CD4-positive, alpha-beta T cell (primary cell): ENCODE measurements around the gene N4BP2. TPM values are rescaled to one million over a fixed set of nuclear protein-coding genes. Genes with fewer than 3 reads are reported as not detected.

Source experiments
- ATAC-seq: fragments of 200-7000 bp; cut with Tn5 transposase; one replicate; pipeline ENCODE4 v1.10.0; 2022; ENCODE audit warnings: mild to moderate bottlenecking; ENCODE audit not compliant: poor library complexity
- CTCF ChIA-PET: fragments of 350-600 bp; sonication (Branson Sonifier 250); formaldehyde crosslinking; loops from one replicate; lab custom pipeline; 2021; ENCODE audit warnings: antibody characterized with exemption, inconsistent platforms; lab: Charles Lee
- POLR2A ChIA-PET: fragments of 350-600 bp; sonication (Branson Sonifier 250); formaldehyde crosslinking; loops from one replicate; lab custom pipeline; 2021; ENCODE audit warnings: antibody characterized with exemption, inconsistent platforms; lab: Charles Lee
- DNase-seq, 14 experiments: peaks; one replicate each; pipeline ENCODE4 v3.0.0-alpha.2; 2013 to 2020; ENCODE audit warnings: mixed read lengths in 2 of 14
- H3K27ac ChIP-seq, 2 donors: one replicate each; pipeline versions ENCODE4 v1.5.1 to v1.7.0; 2013; ENCODE audit warnings: low read length in 2 of 2, low read depth in 1 of 2, mild to moderate bottlenecking in 1 of 2
- H3K27me3 ChIP-seq, 2 experiments: 1 replicate in 1 of 2; 2 replicates in 1 of 2; pipeline versions ENCODE4 v1.6.1 to v1.7.0; 2013; ENCODE audit warnings: low read length in 2 of 2, control low read depth in 1 of 2, mild to moderate bottlenecking in 1 of 2, moderate library complexity in 1 of 2; ENCODE audit not compliant: insufficient read depth in 2 of 2, control insufficient read depth in 1 of 2
- H3K36me3 ChIP-seq: one replicate; pipeline ENCODE4 v1.6.1; 2013; ENCODE audit warnings: low read length, control low read depth; ENCODE audit not compliant: insufficient read depth
- H3K4me1 ChIP-seq: one replicate; pipeline ENCODE4 v1.6.1; 2013; ENCODE audit warnings: low read length, control low read depth; ENCODE audit not compliant: insufficient read depth
- H3K4me3 ChIP-seq: one replicate; pipeline ENCODE4 v1.5.1; 2013; ENCODE audit warnings: mild to moderate bottlenecking, low read length, moderate library complexity
- H3K9me3 ChIP-seq, 2 experiments: 1 replicate in 1 of 2; 2 replicates in 1 of 2; pipeline versions ENCODE4 v1.6.1 to v1.7.0; 2013; ENCODE audit warnings: low read length in 2 of 2, mild to moderate bottlenecking in 2 of 2, control low read depth in 1 of 2, moderate library complexity in 1 of 2; ENCODE audit not compliant: control insufficient read depth in 1 of 2, insufficient read depth in 1 of 2
- H3K27ac Mint-ChIP-seq: one replicate; pipeline ENCODE4 v1.8.0; 2020; ENCODE audit warnings: mixed read lengths
- H3K27me3 Mint-ChIP-seq: one replicate; pipeline ENCODE4 v1.8.0; 2021; ENCODE audit warnings: mixed read lengths
- H3K36me3 Mint-ChIP-seq: one replicate; pipeline ENCODE4 v1.8.0; 2021; ENCODE audit warnings: low read depth, mixed read lengths
- H3K4me1 Mint-ChIP-seq: one replicate; pipeline ENCODE4 v1.8.0; 2021; ENCODE audit warnings: low read depth, mixed read lengths
- H3K4me3 Mint-ChIP-seq: one replicate; pipeline ENCODE4 v1.8.0; 2020; ENCODE audit warnings: mild to moderate bottlenecking, mixed read lengths
- H3K9me3 Mint-ChIP-seq: one replicate; pipeline ENCODE4 v1.8.0; 2020; ENCODE audit warnings: mixed read lengths
- CTCF ChIP-seq: fragments of 200-600 bp; IDR thresholded peaks from one replicate; pipeline ENCODE4 v1.8.0; 2022; ENCODE audit warnings: antibody characterized with exemption, mild to moderate bottlenecking
- intact Hi-C, 2 experiments: fragments of 100-400 bp; cut with DNase I in 1 of 2; cut with micrococcal nuclease in 1 of 2; formaldehyde crosslinking; loops; one replicate each; pipeline versions ENCODE4 v1.15.1 to v1.9.0; 2023 to 2025; cut with DNase I, micrococcal nuclease
- total RNA-seq, 174 experiments: library from RNA in 2 of 174; stranded (reverse) in 2 of 174; gene quantifications; one replicate each; pipeline ENCODE4 v1.2.3 and lab custom pipeline; 2021 to 2026

N4BP2 gene
- total RNA-seq, 2 experiments from 2014 or later = 21.7 to 25.2 TPM

DNA sequence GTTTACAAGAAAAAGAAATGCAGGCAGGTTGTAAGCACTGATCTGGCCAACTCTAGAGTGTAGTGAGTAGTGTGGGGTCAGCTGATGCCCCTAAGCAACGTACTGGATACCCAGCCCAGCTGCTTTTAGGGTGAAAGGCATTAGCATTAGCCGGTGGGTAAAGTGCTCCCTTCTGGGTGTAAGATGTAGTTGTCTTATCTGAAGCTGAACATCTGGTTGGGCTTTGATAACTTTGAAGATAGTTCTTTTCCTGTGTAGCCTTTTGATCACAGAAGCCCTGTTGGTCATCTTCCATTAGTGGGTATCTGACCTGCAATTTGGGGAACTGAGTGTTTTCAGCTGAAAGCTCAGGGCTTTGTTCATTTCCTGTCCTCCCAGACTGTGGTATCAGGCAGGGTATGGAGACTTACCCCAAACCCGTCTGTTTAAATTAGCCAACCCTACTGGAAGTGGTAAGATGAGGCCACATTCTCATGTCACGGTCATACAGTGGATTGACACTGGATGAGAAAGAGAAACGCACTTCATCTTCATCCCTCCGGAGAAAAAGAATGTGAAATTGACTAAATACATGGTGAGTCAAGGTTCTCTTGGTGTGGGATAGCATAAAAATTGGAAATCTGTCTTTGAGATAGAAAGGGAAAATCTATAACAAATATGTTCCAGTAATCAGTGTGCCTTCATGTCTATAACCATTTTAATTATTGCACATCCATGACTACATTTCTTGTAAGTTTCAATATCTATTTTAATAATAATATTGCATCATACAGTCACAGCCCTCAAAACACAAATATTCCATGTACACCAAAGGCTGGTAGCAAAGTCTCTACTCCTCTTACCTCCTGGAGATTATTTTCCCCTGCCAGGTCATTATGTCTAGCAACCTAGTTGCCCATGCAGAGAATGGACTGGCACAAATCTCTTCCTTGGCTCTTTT is 148.9 kb downstream of the N4BP2 start:
- no peak for TF ChIP-seq CTCF
- Histone ChIP-seq H3K4me1 (peaks cover 42% of the 10 kb centered on the region), H3K27me3 (no peaks in the 10 kb centered on the region), H3K36me3 (peaks cover 23% of the 10 kb centered on the region), H3K27ac (peak overlapping the region; percentile 93 to 99), H3K4me3 (peak overlapping the region; percentile 74), H3K9me3 (no peaks in the 10 kb centered on the region)
- ATAC-seq (peak; percentile 41), DNase-seq (peak in 4 of 14 experiments; percentile 41 to 76 (median 70))
- Mint-ChIP-seq H3K27ac (peak overlapping the region; percentile 99), H3K4me3 (peak overlapping the region; percentile 100), H3K27me3 (no peaks in the 10 kb centered on the region), H3K4me1 (peaks cover 79% of the 10 kb centered on the region), H3K9me3 (no peaks in the 10 kb centered on the region), H3K36me3 (peaks cover 88% of the 10 kb centered on the region)
- ChIA-PET POLR2A (interaction anchor here (0.9 to 7.5 kb wide), 23 partner anchors 8 to 150 kb away, joined by 3 to 112 read pairs (median 8); partner anchors contain the start of genes N4BP2 and RHOH), CTCF (interaction anchor here (0.7 to 2.2 kb wide), 6 partner anchors 10 to 120 kb away, joined by 3 to 10 read pairs (median 5); no protein-coding TSS in a partner anchor)
- intact Hi-C loops = no loop called here

GRCh38 chr4:40206426-40206825 is 149.8 kb downstream of the N4BP2 start:
- peak overlapping the region; percentile 100 for H3K4me3 Mint-ChIP-seq
- Histone ChIP-seq H3K4me3 (peak overlapping the region; percentile 74), H3K27me3 (no peaks in the 10 kb centered on the region), H3K27ac (peak overlapping the region; percentile 93 to 99), H3K4me1 (peaks cover 48% of the 10 kb centered on the region), H3K36me3 (peaks cover 28% of the 10 kb centered on the region), H3K9me3 (no peaks in the 10 kb centered on the region)
- ChIA-PET CTCF (interaction anchor here (1.2 to 1.4 kb wide), 3 partner anchors 12 to 103 kb away, joined by 3 to 5 read pairs (median 3); no protein-coding TSS in a partner anchor), POLR2A (interaction anchor here (0.9 to 7.5 kb wide), 13 partner anchors 10 to 150 kb away, joined by 3 to 112 read pairs (median 12); partner anchors contain the start of genes N4BP2 and RHOH)
- ATAC-seq (no peak), DNase-seq (peak in 3 of 14 experiments; percentile 65 to 72 (median 72))
- peak overlapping the region; percentile 99 for H3K27ac Mint-ChIP-seq
- intact Hi-C loops = no loop called here
- peaks cover 82% of the 10 kb centered on the region for H3K4me1 Mint-ChIP-seq
- H3K27me3 Mint-ChIP-seq = no peaks in the 10 kb centered on the region
- TF ChIP-seq CTCF = no peak
- H3K9me3 Mint-ChIP-seq = no peaks in the 10 kb centered on the region
- peaks cover 86% of the 10 kb centered on the region for H3K36me3 Mint-ChIP-seq

Other genes starting within 250 kb of the N4BP2 start
- 10 to 100 TPM; 80.0 to 80.6 TPM for gene PDS5A, start 78.9 kb upstream of the N4BP2 start, total RNA-seq
- 100 to 1,000 TPM; 302 to 317 TPM for gene RHOH, start 140.2 kb downstream of the N4BP2 start, total RNA-seq